Activated T-cell treated with anti-CD3 and anti-CD28 coated beads for 1 hour (primary cell): ENCODE measurements around the gene GIMD1.
"Not testable (repeated sequence)": the region's sequence is repeated elsewhere in the genome, so short reads cannot be mapped to it uniquely, and the experiment has no call there.

Experiments used
- DNase-seq: peaks from one replicate; pipeline ENCODE4 v3.0.0-alpha.2; 2020; ENCODE audit warnings: low read depth

GIMD1 gene

GRCh38 chr4:106368678-106369077 is at the start of gene GIMD1:
TSS of gene GIMD1 (minus strand) at chr4:106368778. CDS start at chr4:106367435, 1,343 bp downstream.
- no peak for DNase-seq

- no peak for DNase-seq
Measured at GRCh38 chr4:106414366-106414765, 45.8 kb upstream of the GIMD1 start.

GRCh38 chr4:106409901-106410889 is 41.6 kb upstream of the GIMD1 start:
- DNase-seq = no peak

- DNase-seq = not testable (repeated sequence)
Measured at GRCh38 chr4:106408004-106408403, 39.4 kb upstream of the GIMD1 start.

GRCh38 chr4:106401157-106401556 is 32.6 kb upstream of the GIMD1 start:
- no peak for DNase-seq

- DNase-seq = not testable (repeated sequence)
Measured at GRCh38 chr4:106398898-106399297, 30.3 kb upstream of the GIMD1 start.

- DNase-seq = no peak
Measured at GRCh38 chr4:106395582-106395981, 27.0 kb upstream of the GIMD1 start.

- DNase-seq = no peak
Measured at GRCh38 chr4:106385853-106386393, 17.3 kb upstream of the GIMD1 start.

GRCh38 chr4:106384878-106385277 is 16.3 kb upstream of the GIMD1 start:
- no peak for DNase-seq

GRCh38 chr4:106380179-106380578 is 11.6 kb upstream of the GIMD1 start:
- no peak for DNase-seq

GRCh38 chr4:106373026-106373425 is 4.4 kb upstream of the GIMD1 start:
- no peak for DNase-seq

GRCh38 chr4:106371161-106371560 is 2.6 kb upstream of the GIMD1 start:
- no peak for DNase-seq

GRCh38 chr4:106370214-106370613 is 1.6 kb upstream of the GIMD1 start:
- no peak for DNase-seq

- DNase-seq = no peak
Measured at GRCh38 chr4:106369456-106370060, 980 bp upstream of the GIMD1 start.

GRCh38 chr4:106367072-106367471 is 1.5 kb downstream of the GIMD1 start:
- no peak for DNase-seq

- DNase-seq = no peak
Measured at GRCh38 chr4:106366026-106366425, 2.6 kb downstream of the GIMD1 start.

- no peak for DNase-seq
Measured at GRCh38 chr4:106365613-106366012, 3.0 kb downstream of the GIMD1 start.

GRCh38 chr4:106364282-106364681 is 4.3 kb downstream of the GIMD1 start:
- DNase-seq = no peak

- DNase-seq = no peak
Measured at GRCh38 chr4:106362086-106362825, 6.3 kb downstream of the GIMD1 start.

- DNase-seq = no peak
Measured at GRCh38 chr4:106358899-106359298, 9.7 kb downstream of the GIMD1 start.

- DNase-seq = no peak
Measured at GRCh38 chr4:106355193-106355592, 13.4 kb downstream of the GIMD1 start.

- DNase-seq = no peak
Measured at GRCh38 chr4:106353786-106354185, 14.8 kb downstream of the GIMD1 start.
